HG03025 (cell line): ENCODE data around the gene MFN2.

Source experiments
- ATAC-seq: cut with Tn5 transposase; IDR thresholded peaks from one replicate; pipeline ENCODE4 v1.9.1; 2021; ENCODE audit warnings: mild to moderate bottlenecking, moderate library complexity; ENCODE audit not compliant: unreplicated experiment, low FRiP score

The MFN2 gene

DNA sequence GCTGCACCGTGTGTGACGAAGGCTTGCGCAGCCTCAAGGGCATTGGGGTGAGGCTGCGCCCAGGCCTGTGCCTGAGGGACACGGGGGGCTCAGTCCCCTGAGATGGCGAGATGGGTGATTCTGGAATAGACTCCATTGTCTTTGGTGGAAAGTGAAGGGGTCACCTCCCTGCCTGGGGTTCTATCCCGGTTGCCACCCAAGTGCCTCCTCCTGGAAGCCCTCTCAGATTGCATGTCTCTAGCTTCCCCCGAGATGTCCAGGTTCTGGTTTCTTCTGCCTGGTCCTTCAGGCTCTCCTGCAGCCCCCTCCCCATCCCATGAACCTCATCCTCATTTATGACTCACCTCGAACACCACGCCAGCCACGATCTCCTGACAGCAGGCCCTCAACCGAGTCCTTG lies 22.3 kb upstream of the MFN2 start:
- ATAC-seq: no peak

DNA sequence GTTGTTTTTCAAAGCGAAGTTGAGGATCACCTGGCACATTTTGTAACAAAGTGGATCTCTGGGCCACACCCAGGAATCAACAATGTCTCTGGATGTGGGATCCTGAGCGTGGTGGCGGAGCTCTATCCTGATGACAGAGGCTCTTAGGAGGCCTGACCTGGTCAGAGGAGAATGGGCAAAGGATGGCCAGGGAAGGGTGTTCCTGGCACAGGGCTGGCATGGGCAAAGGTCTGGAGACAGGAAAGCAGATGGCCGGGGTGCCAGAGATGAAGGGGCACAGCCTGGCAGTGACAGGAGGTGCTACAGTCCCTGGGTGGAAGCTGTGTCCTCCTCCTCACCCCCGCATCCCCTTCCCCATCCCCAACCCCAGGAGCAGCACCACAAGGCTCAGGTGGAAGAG lies 20.0 kb upstream of the MFN2 start:
- no peak for ATAC-seq

DNA sequence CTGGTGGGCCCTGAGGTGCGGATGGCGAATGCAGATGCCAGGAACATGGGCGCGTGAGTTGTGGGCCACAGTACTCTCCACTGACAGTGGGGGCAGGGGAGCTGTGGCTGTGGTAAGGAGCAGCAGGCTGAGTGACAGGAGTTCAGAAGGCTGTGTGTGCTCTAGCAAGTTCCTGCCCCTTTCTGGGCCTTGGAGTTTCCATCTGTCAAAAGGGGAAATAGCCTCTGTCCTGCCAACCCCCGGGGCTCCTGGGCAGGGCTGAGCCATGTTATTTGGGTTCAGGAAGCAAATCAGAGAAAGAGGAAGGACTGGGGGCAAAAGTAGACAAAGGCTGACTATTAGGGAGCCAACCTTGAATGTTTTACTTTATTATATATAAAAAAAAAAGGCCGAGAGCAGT lies 19.5 kb upstream of the MFN2 start:
- ATAC-seq: no peak

DNA sequence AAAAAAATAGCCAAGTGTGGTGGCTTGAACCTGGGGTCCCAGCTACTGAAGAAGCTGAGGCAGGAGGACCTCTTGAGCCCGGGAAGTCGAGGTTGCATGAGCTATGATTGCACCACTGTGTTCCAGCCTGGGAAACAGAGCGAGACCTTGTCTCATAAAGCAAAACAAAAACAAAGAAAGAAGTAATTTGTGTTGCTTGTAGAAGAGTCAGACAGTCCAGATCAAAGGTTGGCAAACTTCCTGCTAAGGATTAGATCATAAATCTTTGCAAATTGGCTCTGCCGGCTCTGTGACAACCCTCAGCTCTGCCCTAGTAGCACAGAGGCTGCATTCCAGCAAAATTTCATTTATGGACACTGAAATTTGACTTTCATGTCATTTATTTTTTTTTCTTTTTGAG lies 19.0 kb upstream of the MFN2 start:
- no peak for ATAC-seq

DNA sequence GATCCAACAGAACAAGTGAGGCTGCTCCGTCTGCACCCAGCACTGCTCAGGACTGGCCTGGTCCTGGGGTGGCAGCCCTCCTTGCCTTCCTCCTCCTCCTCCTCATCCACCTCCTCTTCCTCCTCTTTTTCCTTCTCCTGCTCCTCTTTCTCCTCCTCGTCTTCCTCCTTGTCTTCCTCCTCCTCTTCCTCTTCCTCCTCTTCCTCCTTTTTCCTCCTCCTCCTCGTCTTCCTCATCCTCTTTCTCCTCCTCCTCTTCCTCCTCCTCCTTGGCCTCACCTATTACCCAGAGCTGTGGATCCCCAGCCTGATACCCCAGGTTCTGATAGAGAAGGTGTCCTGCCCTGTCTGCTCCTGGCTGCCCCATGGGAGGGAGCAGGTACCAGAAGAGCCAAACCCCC lies 16.6 kb upstream of the MFN2 start:
- ATAC-seq: no peak

DNA sequence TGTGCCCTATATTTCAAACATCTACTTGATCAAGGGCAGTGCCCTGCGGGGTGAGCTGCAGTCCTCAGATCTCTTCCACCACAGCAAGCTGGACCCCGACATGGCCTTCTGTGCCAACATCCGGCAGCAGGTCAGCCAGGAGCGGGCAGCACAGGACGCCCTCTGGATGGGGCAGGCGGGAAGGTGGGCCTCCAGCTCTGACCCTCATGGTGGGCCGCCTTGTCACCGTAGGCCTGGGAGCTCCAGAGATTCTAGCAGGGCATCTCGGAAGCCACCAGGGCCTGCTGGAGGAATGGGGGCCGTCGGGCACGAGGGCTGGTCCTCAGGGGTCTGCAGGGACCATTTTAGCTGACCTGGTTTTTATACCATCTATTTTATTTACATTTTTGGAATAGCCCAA lies 15.6 kb upstream of the MFN2 start:
- ATAC-seq: no peak

DNA sequence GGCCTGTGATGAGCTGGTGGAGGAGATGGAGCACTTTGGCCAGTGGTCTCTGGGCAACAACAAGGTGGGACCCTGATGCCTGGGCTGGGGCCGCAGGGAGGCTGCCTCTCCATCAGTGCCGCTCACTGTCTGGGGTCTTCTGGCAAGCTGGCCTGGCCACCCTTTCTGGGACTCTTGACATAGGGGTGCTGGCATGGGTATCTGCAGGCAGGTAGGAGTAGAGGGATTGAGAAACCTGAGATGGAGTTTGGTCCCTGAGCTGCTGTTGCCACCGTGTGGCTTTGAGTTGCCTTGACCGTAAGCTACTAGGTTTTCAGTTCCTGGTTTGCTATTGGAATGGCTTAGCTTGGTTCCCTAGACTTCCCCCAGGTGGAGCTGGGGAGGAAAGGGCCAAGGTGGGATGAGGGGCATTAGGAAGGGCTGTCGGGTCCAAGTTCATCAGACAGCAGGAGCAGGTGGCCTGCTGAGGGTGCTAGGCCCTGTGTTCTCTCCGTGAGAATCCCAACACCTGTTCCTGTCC lies 13.2 kb upstream of the MFN2 start:
- no peak for ATAC-seq

DNA sequence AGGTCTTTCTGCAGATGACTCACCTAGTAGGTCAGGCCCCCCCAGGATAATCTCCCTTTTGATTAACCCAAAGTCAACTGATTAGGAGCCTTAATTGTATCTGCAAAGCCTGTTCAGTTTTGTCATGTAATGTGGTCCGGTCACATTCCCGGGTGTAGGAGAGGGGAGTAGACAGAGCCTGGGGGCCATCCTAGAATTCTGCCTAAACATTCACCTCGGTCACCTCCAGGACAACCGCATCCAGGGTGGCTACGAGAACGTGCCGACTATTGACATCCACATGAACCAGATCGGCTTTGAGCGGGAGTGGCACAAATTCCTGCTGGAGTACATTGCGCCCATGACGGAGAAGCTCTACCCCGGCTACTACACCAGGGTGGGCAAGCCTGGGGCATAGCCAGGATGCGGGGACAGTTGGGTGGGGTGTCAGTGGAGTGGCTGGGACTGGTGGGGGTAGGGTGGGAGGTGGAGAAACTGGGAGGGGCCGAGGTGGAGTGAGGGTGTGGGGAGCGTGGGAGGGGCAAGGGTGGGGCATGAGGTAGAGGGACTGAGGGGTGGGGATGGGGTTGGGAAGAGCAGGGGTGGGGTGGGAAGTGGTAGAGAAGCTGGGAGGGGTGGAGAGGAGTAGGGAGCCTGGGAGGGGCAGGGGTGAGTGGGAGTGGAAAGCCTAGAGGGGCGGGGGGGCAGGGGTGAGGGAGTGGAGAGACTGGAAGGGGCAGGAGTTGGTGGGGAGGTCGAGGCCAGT lies 9.6 kb upstream of the MFN2 start:
- no peak for ATAC-seq

DNA sequence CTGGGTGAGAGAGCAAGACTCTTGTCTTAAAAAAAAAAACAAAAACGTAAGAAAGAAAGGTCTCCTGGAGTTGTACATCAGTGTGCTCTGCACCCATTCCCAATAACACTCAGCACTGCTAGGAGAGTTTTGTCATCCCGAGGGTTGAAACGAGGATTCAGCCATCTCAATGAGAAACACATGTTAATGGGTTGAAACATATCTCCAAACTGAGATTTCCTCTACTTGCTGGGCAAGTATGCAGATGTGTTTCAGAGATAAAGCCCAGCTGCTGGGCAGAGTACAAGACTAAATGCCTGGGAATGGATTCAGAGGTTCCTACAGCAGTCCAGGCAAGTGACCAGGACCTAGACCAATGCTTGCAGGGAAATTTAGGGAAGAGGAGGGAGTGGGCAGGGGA lies 2.6 kb upstream of the MFN2 start:
- ATAC-seq: no peak

DNA sequence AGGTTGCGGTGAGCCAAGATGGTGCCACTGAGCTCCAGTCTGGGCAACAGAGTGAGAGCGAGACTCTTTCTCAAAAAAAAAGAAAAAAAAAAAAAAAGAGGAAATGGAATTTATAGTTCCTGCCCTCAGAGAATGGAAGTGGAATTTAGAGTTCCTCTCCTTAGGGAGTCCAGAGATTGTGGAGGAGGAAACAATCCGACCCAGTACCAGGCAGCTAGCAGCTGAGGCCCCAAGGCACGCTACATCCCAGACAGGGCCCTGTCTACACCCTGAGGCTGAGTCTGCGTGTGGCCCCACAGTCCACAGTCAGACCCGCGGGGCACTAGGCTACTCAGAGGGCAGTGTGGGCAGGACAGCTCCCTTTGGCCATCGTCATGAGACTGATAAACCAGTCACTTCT lies 1.9 kb upstream of the MFN2 start:
- no peak for ATAC-seq

DNA sequence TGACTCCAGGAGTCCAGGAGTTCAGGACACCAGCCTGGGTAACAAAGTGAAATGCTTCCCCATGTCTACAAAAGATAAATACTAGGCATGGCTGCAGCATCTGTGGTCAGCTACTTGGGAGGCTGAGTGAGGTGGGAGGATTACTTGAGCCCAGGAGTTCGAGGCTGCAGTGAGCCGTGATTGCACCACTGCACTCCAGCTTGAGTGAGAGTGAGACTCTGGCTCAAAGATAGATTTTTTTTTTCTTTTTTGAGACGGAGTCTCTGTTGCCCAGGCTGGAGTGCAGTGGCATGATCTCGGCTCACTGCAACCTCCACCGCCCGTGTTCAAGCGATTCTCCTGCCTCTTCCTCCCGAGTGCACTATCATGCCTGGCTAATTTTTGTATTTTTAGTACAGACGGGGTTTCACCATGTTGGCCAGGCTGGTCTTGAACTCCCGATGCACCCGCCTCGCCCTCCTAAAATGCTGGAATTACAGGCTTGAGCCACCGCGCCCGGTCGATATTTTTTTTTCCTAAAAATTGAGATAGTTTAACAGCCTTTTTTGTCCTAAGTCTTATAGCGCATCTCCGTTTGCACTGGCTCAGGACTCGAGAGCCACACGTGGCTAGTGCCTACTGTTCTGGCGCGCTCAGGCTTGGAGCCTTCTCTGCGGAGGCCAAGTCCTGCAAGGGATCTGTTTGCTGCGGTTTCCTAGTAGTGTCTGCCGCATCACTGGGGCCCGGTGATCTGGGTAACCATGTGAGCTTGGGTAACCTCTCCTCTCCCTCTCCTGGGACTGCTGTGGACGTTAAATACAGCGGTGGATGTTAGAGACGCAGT lies 1.0 kb upstream of the MFN2 start:
- no peak for ATAC-seq

DNA sequence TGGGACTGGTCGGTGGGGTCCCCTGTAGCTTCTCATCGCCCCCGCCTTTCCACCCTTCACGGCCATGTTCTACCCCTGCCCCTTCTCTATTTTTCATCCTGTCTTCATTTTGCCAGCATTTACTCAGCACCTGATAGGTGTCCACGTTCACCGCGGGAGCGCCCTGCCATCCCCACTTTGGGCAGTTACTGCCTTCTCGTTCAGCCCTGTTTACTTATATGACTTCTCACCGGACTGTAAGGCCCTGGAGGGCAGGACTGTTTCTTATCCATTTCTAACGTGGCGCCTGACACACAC lies 380 bp downstream of the MFN2 start:
- ATAC-seq: no peak

DNA sequence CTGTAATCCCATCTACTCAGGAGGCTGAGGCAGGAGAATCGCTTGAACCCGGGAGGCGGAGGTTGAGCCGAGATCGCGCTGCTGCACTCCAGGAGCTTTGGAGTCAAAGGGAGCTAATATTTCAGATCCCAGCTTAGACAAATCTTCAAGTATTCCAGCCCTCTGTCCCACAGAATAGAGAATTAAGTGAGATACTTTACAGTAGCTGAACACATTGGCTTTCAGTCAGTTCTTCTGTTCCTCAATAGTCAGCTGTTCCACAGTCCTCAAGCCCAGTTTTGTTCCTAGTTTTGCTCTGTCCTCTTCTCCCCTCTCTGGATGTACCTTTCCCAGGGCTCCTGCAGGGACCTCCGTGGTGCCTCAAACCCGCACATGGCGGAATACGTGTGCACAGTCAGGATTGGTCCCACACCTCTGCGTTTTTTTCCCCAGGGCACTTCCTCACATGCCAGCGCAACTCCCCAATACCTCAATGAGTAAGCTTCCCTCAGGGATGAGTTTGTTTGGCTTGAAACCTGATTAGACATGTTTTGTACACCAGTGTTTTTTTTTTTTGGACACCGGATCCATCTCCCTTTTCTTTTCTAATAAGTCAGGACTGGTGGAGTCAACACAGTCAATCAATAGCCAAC lies 1.2 kb downstream of the MFN2 start:
- no peak for ATAC-seq

DNA sequence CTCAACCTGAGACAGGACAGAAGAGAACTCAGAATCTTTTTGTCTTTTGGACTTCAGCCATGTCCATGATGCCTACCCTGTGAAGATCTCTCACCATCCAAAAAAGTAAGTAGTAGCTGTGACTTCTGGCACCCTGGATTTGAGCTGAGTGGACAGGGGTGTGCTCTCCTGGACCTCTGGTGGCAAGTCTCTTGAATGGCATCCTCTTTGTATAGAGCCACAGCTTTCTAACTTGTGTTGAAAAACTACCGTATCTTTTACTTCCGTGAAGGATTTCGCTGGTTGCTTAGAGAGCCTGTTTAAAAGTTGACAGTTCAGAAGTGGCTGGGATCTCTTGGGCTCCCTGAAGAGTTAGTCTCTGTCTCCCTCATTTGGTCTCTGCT lies 1.8 kb downstream of the MFN2 start:
- ATAC-seq: no peak

DNA sequence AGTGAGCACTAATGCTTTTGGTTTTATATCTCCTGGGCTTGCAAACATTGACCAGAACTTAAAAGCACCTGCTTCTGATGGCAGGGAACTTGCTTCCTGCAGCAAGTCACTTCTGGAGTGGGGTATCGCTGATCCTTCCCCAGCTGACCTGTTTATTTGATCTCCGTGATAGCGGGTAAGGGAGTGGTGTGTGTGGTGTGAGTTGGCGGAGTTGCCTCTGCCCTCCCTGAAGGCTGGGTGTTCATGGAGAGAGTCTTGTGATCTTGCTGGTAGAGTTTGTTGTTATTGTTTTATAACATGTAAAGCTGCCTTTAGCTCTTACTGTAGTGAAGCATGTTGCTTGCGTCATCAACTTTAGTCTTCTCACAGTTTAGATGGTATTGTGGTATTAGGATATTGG lies 3.9 kb downstream of the MFN2 start:
- ATAC-seq: no peak

DNA sequence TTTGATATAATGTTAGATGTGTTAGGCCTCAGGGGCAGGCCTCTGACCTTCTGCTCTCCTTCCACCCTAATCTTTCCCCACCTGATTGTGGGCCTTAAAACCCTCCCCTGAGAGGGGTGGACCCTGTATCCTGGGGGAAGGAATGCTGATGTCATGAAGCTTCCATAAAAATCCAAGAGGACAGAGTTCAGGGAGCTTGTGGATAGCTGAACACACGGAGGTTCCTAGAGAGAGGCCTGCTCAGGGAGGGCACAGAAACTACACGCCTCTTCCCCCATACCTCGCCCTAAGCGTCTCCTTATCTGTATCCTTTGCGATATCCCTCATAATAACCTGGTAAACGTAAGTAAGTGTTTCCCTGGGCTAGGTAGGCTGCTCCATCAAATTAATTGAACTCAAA lies 4.3 kb downstream of the MFN2 start:
- no peak for ATAC-seq

DNA sequence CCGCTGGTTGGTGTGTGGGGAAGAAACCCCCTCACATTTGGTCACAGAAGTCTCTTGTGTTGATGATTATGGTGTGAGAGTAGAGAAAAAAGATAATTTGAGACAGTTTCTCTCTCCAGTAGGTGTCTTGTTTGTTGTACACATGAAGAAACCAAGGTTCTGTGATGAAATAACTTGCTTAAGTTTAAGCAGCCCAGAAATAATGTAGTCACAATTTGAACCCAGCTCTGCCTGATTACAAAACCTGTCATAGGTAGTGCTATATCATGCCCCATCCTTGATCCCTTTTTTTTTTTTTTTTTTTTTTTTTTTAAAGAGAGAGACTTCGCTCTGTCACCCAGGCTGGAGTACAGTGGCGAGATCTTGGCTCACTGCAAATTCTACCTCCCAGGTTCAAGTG lies 4.9 kb downstream of the MFN2 start:
- no peak for ATAC-seq

DNA sequence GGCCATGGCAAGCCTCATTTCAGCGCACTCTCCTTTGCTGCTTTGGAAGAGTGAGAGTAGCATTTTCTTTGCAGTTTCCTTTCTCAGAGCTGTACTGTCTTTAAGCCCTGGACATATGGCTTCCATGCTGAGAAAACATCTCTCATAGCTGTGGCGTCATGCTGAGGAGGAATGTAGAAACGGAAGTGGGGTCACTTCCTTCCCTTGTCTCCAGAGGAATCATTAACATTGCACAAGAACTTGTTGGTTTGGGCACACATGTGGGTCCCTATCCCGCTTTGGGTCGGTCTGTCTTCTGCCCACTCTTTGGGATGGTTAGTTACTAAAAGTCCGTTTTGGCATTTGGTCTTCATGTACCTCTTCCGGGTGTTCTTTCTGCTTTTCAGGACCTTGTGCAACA lies 5.6 kb downstream of the MFN2 start:
- ATAC-seq: no peak

DNA sequence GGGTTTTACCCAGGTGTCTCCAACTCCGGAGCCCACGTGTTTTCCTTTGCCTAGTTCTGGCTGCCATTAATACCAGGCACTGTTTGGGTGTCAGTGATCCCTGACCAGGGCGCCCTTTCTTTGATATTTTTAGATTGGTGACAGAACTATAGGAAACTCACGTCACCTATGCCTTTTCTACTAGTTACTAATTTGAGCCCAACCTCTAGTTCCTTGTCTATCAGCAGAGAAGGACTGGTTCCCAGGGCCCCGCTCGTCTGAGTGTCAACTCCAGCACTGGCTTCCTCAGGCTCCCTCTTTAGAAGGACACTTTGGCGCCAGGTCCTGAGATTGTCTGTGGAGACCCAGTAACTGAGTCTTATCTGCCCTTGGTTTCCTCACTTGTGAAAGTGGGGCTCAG lies 9.4 kb downstream of the MFN2 start:
- no peak for ATAC-seq

DNA sequence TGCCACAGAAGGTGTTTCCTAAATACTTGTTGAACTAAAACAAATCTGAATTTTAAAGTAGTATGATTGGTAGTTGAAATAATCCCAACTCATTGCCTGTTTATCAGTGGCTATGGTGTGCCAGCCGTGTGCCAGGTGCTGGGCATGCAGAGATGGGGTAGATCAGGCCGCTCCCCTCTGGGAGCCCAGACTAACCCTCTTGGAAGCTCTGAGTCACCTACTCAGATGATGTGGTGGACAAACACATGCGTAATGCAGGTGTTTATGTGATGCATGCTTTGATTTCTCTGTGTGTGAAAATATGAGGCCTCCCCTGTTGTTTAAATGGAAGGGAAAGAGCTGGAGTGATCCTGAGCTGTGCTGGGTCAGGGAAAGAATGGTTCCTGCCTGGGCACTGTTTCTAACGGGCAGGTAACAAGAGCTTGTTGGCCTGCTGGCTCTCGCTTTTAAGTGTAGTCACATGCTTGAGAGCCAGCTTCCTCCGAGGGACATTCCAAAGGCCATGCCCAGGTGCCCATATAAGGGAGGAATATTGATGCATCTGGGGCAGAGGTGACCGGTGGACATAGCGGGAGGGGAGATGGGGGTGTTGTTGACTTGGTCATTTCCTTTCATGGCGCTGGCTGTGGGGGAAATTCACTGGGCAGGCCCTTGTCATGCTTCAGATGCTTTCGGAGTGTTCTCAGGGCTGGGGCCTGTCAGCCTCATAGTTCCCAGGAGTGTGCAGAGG lies 10.2 kb downstream of the MFN2 start:
- ATAC-seq: no peak
